ENCODE measurements around the gene DIO3.

- TF ChIP-seq POLR2A (IDR thresholded peaks at IDR 0.05; ENCODE audit: insufficient read depth in 1 of 2, low read depth in 2 of 2, low read length in 2 of 2) = no peak
- TF ChIP-seq NR3C1 (CRISPR knock-in tag; IDR thresholded peaks at IDR 0.05) = no peak
These were observed 25.5 kb upstream of the DIO3 start for GRCh38 chr14:101535701-101536207.
